IMR-90 (cell line): ENCODE measurements around the gene MAD2L2.

Experiments
- CHD1 ChIP-seq: IDR thresholded peaks from 2 replicates; pipeline ENCODE4 v1.6.1; 2012; ENCODE audit warnings: low read depth, low read length, improper control_type of control experiment
- CTCF ChIP-seq: conservative IDR thresholded peaks from 2 replicates; pipeline ENCODE4 v1.5.1; 2012; ENCODE audit warnings: mild to moderate bottlenecking, low read depth, low read length, improper control_type of control experiment
- MAFK ChIP-seq: IDR thresholded peaks from 2 replicates; pipeline ENCODE4 v1.6.1; 2012; ENCODE audit warnings: low read depth, low read length, improper control_type of control experiment
- MXI1 ChIP-seq: IDR thresholded peaks from 2 replicates; pipeline ENCODE4 v1.6.1; 2012; ENCODE audit warnings: low read depth, mild to moderate bottlenecking, low read length, moderate library complexity, borderline replicate concordance
- NFE2L2 ChIP-seq: fragments of 150-350 bp; IDR thresholded peaks from 2 replicates; pipeline ENCODE4 v1.6.1; 2016; ENCODE audit warnings: low read depth, mild to moderate bottlenecking, low read length
- POLR2A ChIP-seq: IDR thresholded peaks from 2 replicates; pipeline ENCODE4 v1.6.1; 2012; ENCODE audit warnings: mild to moderate bottlenecking, low read depth, low read length
- RAD21 ChIP-seq: IDR thresholded peaks from 2 replicates; pipeline ENCODE4 v1.6.1; 2012; ENCODE audit warnings: low read length, improper control_type of control experiment
- RFX5 ChIP-seq: IDR thresholded peaks from 2 replicates; pipeline ENCODE4 v1.8.0; 2012; ENCODE audit warnings: low read depth, mild to moderate bottlenecking, low read length, moderate library complexity

- TF ChIP-seq POLR2A (no peak), CTCF (no peak), RFX5 (no peak), MXI1 (no peak), MAFK (no peak), NFE2L2 (no peak), CHD1 (no peak), RAD21 (no peak)
Observed at GRCh38 chr1:11661103-11661502, 19.8 kb downstream of the MAD2L2 start.
